HG03097 (cell line): ENCODE results near the gene TMUB2.

Source experiments
- ATAC-seq: cut with Tn5 transposase; IDR thresholded peaks from one replicate; pipeline ENCODE4 v1.9.1; 2021; ENCODE audit not compliant: unreplicated experiment, low FRiP score

TMUB2 gene

DNA sequence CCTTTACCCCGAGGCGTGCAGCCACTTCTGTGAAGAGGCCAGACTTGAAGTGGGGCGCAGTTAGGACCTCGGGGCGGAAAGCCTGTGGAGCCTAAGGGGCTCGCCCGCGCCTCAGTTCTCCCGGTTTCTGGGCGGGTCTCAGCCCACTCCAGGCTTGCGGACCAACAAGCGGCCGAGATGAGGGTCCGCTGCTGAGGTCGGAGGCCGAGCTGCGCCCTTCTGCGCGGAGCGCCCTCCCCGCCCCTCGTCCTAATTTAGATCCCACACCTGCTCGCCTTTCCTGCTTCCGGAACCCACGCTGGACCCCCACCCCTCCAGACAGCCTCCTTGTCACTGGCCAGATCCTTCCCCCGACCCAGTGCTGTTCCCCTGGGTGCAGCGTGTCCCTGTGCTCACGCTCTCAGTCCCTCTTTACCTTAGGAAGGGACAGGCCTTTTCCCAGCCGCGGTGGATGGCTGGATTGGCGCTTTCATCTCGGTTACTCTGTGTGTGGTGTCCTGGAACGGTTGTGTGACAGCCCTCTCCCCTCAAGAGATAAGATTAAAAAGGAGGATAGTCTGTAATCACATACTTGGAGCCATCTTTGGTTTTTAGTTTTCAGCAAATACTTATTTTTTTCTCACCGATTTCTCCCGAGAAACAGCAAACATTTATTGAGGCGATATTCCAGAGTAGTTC, 13.8 kb downstream of the TMUB2 start:
- ATAC-seq, result no peak

DNA sequence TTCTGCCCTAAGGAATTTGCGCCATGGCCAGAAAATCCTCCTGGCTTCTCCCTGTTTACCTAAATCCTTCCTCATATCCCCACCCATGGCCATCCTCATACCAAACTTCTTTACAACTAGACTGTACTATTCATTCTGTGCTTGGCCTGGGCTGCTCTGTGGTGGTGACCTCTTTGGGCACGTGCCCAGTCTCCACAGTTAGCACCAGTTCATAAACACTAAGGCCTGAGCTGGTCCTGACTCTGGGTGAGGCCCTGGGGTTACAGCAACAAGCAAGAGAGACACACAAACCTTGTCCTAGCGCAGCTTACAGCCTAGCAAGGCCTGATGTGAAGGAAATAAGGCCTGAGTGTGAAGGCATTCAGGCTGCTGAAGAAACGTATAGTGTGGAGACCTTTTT, 16.0 kb downstream of the TMUB2 start:
- no peak for ATAC-seq

DNA sequence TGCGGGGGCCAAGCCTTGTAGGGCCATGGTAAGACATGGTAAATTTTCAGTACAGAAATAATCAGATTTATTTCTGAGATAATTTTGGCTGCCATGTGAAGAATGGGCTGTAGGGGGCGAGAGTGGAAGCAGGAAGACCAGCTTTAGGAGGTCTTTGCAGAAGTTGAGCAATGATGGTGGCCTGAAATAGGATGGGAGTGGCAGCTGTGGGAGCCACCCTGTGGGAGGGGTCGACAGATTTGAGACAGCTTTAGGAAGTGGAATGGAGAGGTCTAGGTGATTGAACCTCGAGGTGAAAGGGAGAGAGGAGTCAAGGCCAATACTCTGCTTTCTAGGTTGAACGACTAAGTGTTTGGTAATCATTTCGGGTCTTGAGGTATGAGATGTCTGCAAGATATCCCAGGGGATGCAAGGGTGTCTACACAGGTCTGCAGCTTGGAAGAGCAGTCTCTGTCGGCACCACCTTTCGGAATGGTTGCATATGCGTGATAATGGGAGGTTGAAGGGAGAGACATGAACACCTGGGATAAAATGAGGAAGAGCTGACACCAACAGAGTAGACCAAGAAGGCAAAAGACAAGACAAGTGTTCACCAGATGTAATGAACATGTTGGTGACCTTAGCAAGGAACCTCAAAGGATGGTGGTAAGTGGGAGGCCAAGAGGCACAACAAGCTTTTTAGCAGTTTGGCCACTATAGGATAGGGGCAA, 17.1 kb downstream of the TMUB2 start:
- ATAC-seq, result no peak

GRCh38 chr17:44204441-44204882, 17.7 kb downstream of the TMUB2 start:
- ATAC-seq, result no peak

DNA sequence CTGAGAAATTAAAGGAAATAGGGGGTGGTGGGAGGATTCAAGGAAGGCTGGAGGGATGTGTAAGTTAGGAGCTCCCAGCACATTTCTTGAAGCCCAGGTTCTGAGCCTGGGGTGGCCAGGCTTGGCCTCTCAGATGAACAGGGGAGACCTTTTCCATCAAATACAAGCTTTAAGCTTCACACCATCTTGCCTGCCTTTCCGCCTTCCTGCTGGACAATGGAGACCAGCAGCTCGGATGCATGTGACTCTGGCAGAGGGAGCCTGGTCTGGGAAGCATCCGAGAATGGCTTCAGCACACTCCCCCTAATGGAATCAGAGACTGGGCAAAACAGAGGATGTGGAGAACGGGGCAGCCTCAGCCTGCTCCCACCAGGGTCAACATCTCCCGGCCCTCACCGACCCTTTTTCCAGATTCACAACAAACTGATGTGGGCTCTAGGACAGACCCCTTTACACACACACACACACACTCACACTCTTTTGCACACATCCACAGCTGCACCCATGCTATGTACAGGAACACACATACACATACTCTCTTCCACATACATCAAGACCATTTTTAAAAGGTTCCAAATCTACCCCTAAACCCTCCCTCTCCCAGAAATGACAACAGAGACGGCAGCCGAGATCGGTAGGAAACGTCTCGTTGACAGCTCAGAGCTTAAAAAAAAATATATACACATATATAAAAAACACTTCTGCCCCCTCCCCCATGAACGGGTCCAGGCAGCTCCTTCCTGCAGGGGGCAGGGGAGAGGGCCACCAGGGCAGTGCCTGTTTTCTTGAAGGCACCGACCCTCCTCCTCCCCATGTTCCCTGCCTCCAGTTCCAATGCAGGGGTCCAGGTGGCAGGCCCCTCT, 19.4 kb downstream of the TMUB2 start:
- ATAC-seq, result no peak

- ATAC-seq, result no peak
Measured at GRCh38 chr17:44206825-44207155, 20.0 kb downstream of the TMUB2 start.

DNA sequence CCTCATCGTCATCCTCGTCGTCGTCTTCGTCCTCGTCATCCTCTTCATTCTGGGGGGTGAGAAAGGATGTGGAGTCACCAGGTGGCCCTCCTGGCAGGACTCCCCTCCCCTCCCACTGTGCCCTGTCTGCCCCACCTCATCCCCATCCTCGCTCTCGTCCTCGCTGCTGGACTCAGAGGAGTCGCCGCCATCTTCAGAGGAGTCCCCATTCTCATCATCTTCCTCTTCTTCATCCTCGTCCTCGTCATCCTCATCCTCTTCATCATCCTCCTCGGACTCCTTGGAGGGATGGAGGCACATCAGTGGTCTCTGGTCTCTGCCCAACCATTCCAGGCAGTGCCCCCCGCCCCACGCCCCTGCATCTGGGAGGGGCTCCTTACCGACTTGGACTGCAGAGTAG, 20.5 kb downstream of the TMUB2 start:
- no peak for ATAC-seq

DNA sequence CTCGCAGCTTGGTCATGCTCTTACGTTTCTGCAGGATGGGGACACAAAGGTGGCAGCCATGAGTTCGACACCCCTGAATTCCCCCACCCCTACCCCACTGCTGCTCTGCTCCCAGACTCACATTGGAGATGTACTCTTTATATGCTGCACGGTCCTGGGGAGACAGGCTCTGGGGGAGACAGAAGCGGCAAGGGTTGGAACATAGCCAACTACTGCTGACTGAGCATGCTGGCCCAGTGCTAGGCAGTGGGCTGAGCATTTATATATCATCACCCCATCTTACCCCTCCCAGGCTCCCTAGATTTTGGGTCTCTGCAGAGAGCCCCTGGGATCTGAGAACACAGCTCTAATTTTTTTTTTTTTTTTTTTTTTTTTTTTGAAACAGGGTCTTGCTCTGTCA, 21.0 kb downstream of the TMUB2 start:
- no peak for ATAC-seq

DNA sequence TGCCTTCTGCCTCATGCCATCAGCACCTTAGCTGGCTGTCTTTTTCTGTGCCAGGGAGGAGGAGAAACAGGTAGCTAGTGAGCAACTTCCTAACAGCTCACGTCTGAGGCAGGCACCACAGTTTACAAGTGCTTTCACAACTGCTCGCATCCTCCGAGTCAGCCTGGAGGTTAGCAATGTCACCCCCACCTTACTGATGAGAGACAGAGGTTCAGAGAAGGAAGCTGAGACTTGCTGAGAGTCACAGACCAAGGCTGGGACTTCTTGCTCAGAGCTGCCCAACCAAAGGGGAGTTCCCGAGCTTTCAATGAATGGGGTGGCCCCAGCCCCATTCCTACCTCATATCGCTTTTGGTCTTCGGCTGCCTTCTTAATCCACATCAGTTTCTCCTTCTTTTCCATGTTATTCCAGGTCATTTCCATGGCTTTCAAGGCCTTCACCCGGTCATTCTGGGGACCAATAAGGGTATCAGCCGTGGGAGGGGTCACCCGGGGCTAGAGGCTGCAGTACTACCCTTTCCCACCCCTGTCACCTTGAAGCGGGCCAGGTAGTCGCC, 23.1 kb downstream of the TMUB2 start:
- ATAC-seq, result no peak

- peak; percentile 59 for ATAC-seq
Measured at GRCh38 chr17:44210342-44211192, 23.8 kb downstream of the TMUB2 start.

GRCh38 chr17:44211281-44212265, 24.8 kb downstream of the TMUB2 start:
- no peak for ATAC-seq

- no peak for ATAC-seq
Measured at GRCh38 chr17:44212507-44213402, 26.0 kb downstream of the TMUB2 start.

DNA sequence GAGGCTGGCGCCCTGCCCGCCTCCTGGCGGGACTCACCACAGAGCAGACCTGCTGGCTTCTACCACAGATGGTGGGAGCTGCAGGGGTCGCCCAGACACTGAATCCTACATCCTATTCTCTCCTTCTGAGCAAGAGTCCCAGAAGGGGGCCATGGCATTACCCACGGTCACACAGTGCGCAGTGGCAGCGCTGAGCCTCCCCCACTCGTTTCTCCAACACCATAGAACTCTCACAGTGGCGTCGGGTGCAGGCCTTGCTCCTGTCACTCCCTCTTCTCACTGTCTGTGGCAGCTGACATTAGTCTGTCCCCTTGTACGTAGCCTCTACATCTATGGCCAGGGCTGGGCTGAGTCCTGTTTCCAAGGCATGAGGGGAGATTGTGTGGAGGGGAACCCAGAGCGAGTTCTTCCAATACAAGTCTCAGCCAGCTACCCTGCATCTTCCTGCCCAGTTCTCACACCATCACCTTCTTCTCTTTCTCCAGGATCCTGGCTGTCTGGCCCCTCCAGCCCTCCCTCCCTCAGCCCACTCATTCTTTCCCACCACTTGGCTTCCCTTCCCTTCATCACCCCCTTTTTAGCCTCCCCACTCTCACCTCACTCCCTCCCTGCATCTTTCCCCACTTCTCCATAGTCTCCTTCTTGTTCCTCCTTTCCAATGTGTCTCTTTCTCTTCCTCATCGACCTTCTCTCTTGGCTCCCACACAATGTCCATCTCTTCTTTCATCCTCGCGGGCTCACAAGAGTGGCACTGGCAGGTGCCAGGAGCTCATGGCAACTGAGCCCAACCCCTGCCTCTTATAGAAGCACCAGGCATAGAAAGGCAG, 26.8 kb downstream of the TMUB2 start:
- no peak for ATAC-seq

DNA sequence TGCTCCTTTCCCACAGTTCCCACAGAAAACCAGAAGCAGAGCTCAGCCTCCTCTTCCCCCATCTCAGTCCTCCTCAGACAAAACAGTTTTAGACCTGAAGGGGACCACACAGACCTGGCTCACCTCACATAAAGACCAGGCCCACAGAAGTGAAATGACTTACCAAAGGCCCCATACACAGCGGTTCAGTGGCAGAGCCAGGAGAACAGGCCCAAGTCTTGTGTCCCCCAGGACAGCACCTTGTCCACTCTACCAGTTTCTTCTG, 27.4 kb downstream of the TMUB2 start:
- ATAC-seq, result no peak

DNA sequence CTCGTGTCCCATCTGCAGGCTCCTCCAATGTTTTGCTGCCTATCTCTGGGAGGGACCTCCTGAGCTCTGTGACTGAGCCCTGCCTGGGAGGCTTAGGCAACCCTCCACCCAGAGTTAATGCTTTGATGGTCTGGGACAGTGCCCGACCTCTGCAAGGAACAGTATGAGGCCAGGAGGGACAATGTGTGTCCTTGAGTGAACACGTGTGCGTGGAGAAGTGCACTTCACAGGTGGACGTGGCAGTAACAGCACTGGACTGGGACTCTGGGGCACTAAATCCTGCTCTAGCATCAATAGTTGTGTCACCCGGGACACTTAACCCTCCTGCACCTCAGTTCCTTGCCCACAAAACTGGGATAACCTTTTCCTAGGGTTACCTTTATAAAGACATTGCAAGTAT, 28.1 kb downstream of the TMUB2 start:
- no peak for ATAC-seq

DNA sequence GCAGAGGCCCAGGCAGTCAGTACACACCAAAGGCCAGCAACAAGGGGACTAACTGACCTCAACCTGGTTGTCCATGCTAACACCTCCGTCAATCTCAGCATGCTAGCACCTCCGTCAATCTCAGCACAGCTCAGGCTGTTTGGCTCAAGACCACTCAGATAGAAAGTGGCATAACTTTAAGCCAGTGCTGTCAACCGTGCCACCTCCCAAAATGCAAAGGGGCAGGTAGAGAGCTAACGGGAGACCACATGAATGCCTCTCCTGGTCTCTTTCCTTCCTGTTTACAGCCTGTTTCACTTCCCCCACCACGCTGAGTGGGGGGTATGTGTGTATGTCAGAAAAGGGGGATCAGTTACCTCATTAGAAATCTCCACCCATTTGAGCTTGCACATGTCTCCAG, 29.4 kb downstream of the TMUB2 start:
- no peak for ATAC-seq

- no peak for ATAC-seq
Measured at GRCh38 chr17:44216694-44217093, 29.9 kb downstream of the TMUB2 start.
